SK-N-DZ (cell line): Measurements from ENCODE around the gene PPP2R2C.

Experiments used
- DNase-seq: peaks from one replicate; pipeline ENCODE4 v3.0.0-alpha.2; 2015; ENCODE audit warnings: low spot score

The PPP2R2C gene

DNA sequence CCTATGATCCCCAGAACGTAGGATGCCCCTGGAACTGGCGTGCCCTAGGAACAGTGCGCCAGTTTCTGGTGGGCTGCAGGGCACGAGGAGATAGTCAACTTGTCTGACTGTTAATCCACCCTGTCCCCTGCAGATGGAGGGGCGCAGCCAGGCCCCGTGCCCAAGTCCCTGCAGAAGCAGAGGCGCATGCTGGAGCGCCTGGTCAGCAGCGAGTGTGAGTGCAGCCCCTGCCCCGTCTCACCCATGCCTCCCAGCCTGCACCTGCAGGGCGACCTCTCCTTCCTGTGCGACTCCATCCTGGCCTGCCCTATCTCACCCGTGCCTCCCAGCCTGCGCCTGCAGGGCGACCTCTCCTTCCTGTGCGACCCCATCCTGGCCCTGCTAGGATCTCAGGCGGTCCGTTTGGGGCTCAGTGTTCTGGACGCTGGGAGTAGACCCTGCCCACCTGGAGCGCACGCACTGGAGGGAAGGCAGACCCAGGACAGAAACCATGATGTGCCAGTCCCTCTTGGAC lies 180.6 kb downstream of the PPP2R2C start:
- no peak for DNase-seq

- DNase-seq, result no peak
These were observed 181.5 kb downstream of the PPP2R2C start for GRCh38 chr4:6290769-6291547.

DNA sequence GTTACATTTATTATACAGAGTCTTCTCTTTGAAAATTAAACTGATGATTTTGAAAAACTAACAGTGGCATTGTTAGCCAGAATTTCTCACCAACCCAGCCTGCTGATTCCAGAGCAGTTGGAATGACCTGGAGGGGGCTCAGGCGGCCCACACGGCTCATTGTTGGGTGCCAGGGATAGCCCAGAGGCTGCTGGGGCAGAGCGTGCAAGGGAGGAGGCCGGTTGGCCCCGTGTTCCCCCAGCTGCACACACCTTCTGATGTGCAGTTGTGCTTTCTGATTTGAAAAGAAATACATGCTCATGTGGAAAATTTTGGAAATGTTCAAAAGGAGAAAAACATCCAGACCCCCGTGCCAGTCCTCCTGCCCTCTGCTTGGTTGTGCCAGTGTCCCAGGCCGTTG lies 182.2 kb downstream of the PPP2R2C start:
- no peak for DNase-seq

- no peak for DNase-seq
These were observed 183.5 kb downstream of the PPP2R2C start for GRCh38 chr4:6288871-6289270.

GRCh38 chr4:6288342-6288741 lies 184.1 kb downstream of the PPP2R2C start:
- no peak for DNase-seq

DNA sequence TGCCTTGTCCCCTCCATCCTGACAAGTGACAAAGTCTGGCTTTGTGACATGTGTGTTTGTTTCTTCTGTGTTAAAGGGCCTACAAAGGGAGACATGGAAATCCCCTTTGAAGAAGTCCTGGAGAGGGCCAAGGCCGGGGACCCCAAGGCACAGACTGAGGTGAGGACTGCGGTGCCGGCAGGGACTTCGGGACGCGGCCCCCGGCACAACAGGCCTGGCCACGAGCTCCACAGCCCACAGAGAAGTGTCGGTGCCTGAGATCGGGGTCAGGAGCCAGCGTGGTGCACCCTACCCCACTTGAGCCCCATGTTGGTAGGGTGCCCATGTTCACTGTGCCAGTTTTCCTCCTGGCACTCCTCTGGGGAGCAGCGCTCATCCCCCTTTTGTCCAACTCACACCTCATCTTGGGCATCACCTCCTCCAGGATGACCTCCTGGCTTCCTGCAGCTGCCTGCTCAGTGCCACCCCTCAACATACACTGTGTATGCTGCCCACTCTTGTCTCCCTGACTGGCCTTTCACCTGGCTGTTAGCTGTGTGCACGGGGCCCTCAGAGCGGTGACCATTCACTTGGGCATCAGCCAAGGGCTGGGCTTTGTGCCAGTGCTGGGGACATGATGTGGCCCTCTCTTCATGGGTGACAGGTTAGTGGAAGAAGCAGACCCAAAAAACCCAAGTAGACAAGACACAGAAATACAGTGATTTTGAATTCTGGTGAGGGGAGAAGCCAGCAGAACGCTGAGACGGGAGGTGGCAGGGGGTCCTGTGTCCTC lies 185.2 kb downstream of the PPP2R2C start:
- DNase-seq, result no peak

- DNase-seq, result no peak
These were observed 189.1 kb downstream of the PPP2R2C start for GRCh38 chr4:6283282-6283681.

- DNase-seq, result no peak
These were observed 190.1 kb downstream of the PPP2R2C start for GRCh38 chr4:6282314-6282771.

DNA sequence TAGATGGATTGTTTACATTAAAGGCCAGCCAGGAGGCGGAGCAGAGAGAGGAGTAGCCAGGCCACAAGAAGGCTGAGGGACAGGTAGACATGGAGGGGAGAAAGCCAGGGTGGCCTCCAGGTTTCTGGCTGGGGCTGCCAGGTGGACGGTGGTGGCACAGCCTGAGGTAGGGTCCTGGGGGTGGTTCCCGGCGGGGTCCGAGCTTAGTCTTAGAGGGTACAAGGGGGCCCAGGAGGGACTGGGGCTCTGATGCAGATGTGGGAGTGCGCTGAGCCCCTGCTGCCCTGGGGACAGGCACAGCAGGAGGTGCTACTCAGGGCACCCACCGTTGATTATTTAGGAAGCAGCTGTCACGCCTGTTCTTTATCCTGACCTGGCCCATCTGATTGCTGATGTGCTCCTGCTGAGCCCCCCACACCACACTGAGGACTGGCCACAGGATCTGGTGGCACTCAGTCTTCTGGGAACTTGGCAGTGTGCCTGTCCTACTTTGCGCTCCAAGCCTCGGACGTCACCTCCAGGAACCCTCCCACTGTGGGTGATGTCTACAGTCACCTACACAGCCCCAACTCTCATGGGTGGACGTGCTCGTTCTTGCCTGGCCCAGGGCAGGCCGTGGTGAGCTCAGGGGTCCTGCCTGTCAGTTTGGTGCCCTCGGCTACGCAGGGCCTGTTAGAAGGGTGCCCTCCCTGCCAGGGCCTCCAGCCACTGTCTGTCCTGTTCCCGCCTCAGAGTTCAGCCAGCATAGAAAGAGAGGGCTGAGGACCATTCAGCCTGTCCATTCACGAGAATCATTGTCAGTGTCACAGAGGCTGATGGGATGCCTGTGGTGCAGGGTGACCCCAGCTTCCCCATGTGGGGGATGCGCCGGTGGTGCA lies 190.7 kb downstream of the PPP2R2C start:
- DNase-seq, result no peak

- DNase-seq, result no peak
These were observed 191.9 kb downstream of the PPP2R2C start for GRCh38 chr4:6280365-6280996.

GRCh38 chr4:6279582-6280289 lies 192.7 kb downstream of the PPP2R2C start:
- DNase-seq, result no peak

DNA sequence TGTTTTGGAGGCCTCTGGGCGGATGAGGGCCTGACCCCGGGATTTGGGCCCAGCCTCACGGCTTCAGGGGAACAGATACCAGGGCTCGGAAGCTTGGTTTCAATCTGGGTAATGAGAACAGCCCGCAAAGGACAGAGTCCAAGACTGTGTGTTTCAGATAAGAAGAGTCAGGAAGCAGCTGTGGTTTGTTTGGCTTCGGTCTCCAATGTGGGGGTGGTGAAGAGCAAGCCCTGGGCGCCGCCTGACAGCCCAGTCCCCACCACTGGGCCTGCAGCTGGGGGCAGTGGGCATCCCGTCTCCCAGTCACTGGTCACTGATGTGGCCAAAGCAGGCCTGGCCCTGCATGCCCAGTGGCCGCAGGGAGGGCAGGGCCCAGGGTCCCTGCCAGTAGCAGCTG lies 193.6 kb downstream of the PPP2R2C start:
- no peak for DNase-seq

GRCh38 chr4:6277935-6278800 lies 194.2 kb downstream of the PPP2R2C start:
- no peak for DNase-seq

DNA sequence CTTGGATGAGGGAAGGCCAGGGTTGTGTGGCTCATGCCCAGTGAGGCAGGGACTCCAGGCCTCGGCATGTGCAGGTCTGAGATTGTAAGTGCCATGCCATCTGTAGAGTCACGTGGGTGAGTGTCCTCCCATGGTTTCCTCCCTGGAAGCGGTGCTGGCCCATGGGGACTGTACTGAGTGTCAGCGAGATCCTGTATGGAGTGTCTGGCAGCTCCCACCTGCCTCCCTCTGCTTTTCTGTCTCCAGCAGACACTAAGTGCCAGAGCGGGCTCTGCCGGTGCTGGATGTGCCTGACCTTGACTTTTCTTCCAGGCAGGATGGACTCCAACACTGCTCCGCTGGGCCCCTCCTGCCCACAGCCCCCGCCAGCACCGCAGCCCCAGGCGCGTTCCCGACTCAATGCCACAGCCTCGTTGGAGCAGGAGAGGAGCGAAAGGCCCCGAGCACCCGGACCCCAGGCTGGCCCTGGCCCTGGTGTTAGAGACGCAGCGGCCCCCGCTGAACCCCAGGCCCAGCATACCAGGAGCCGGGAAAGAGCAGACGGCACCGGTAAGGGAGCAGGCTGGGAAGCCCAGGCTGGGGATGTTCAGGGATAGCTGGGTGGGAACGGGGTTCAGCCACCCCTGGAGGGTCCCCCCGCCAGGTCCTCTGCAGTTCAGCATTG lies 195.1 kb downstream of the PPP2R2C start:
- peak; percentile 23 for DNase-seq

DNA sequence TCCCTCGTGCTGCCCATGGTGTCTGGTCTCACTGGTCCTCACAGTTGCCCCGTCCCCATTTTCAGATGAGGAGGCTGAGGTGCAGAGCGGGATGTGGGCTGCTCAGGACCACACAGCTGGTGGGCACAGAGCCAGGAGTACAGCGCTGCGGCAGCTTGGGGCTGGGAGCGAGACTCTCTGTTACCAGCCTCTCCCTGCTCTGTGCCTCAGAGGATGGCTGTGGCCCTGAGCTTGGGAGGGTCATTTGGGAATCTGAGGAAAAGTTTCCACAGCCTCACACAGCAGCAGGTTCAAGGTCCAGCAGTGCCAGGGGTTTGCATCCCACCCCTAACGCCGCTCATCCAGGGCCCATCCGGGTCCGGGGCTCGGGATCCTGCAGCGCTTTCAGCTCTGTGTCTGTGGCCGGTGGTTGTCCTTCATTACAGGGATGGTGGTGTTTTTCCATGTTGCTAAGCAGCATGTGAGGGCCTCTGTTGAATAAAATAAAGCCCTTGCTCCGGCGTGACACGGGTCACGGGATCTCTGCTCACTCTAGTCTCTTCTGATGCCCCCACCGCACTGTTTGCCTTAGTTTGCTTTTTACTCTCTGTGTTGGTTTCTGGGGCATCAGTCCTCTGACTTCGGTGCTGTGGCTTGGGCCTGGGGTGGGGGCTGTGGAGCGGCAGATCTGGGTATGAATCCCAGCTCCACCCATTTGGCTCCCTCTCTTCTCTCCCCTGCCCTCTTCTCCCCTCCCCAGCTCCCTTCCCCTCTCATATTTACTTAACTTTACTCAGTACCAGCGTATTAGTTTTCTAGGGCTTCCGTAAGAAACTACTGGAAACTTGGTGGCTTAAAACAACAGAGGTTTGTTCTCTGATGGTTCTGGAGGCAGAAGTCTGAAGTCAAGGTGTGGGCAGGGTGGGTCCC lies 196.3 kb downstream of the PPP2R2C start:
- DNase-seq, result no peak

DNA sequence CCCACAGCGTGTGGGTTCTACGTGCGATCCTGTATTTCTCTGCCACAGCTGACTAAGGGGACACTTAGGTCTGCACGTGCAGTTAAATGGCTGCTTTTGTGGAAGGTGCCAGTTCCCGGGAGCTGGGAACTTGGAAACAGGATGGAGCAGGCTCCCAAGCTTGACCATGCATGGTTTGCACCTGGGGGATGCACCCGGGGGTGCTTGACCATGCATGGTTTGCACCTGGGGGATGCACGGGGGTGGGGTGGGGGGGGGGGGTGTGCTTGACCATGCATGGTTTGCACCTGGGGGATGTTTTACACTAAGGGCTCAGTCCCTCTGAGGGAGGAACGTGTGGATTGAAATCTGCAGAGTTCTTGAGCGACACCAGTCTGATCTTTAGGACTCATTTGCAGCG lies 197.1 kb downstream of the PPP2R2C start:
- no peak for DNase-seq

DNA sequence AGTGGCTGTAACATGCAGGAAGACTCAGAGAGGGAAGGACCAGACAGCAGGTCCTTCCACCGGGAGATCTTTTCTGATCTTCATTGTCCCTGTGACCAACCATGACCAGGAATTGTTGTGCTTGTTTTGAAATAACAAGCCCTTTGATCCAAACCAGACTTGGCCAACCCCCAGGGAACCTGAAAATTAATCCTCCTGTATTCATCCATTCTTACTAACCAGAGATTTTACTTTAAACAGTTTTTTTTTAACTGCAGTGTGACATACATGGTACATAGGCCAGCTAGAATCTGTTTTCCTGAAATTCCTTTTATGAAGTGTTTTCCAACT lies 198.8 kb downstream of the PPP2R2C start:
- DNase-seq, result no peak
